Coronary artery (tissue), 2 donors: ENCODE data around the gene ASB18.

Experiments used
- DNase-seq: peaks from one replicate; pipeline ENCODE4 v3.0.0-alpha.2; 2017; ENCODE audit warnings: low spot score
- H3K27ac ChIP-seq, 2 donors: fragments of 200-600 bp; sonication (generic); one replicate each; pipeline ENCODE4 v1.5.1; 2016 to 2019
- H3K4me3 ChIP-seq: fragments of 200-600 bp; sonication (generic); 2 replicates; pipeline ENCODE4 v1.5.1; 2016; ENCODE audit warnings: mild to moderate bottlenecking, moderate library complexity
- CTCF ChIP-seq: fragments of 200-600 bp; sonication (generic); IDR thresholded peaks from one replicate; pipeline ENCODE4 v1.5.1; 2019; ENCODE audit warnings: antibody characterized with exemption

Gene ASB18

GRCh38 chr2:236167297-236168109 lies 96.7 kb downstream of the ASB18 start:
- peak; percentile 47 for DNase-seq
- no peak for TF ChIP-seq CTCF
- Histone ChIP-seq H3K4me3 (peak overlapping the region; percentile 68), H3K27ac (no peak overlapping the region)

GRCh38 chr2:236166796-236167296 lies 97.4 kb downstream of the ASB18 start:
- DNase-seq = peak; percentile 28
- no peak for TF ChIP-seq CTCF
- peak overlapping the region; percentile 68 for H3K4me3 ChIP-seq
- no peak overlapping the region for H3K27ac ChIP-seq

GRCh38 chr2:236165842-236166795 lies 98.1 kb downstream of the ASB18 start:
- DNase-seq = peak; percentile 41
- peak overlapping the region; percentile 68 for H3K4me3 ChIP-seq
- TF ChIP-seq CTCF = no peak

GRCh38 chr2:236164925-236165841 lies 99.0 kb downstream of the ASB18 start:
- H3K4me3 ChIP-seq = peak overlapping the region; percentile 60
- no peak for TF ChIP-seq CTCF
- no peak for DNase-seq
- H3K27ac ChIP-seq = no peak overlapping the region

More at GRCh38 chr2:236165842-236166795, 98.1 kb downstream of the ASB18 start:
- no peak overlapping the region for H3K27ac ChIP-seq

GRCh38 chr2:236164201-236164924 lies 99.8 kb downstream of the ASB18 start:
- TF ChIP-seq CTCF = no peak
- H3K4me3 ChIP-seq = peak overlapping the region; percentile 60
- H3K27ac ChIP-seq = no peak overlapping the region
- peak; percentile 60 for DNase-seq
